Immature natural killer cell (primary cell): ENCODE results near the gene NKD2. TPM values are rescaled to one million over a fixed set of nuclear protein-coding genes. Genes with fewer than 3 reads are reported as not detected.
A peak's percentile ranks its signal among the peaks of the same experiment; 100 is the strongest.

Source experiments
- DNase-seq, 3 donors: peaks; one replicate each; pipeline ENCODE4 v3.0.0; 2022; ENCODE audit warnings: mixed read lengths in 1 of 3
- H3K27ac Mint-ChIP-seq, 6 donors: one replicate each; pipeline ENCODE4 v1.8.0; 2020; ENCODE audit warnings: mixed read lengths in 6 of 6, mild to moderate bottlenecking in 5 of 6, inconsistent platforms in 4 of 6, moderate library complexity in 3 of 6
- H3K27me3 Mint-ChIP-seq, 3 donors: one replicate each; pipeline ENCODE4 v1.8.0; 2020 to 2021; ENCODE audit warnings: low read depth in 3 of 3, mild to moderate bottlenecking in 3 of 3, mixed read lengths in 3 of 3, moderate library complexity in 3 of 3, inconsistent platforms in 1 of 3
- H3K36me3 Mint-ChIP-seq, 3 donors: one replicate each; pipeline ENCODE4 v1.8.0; 2020; ENCODE audit warnings: mixed read lengths in 3 of 3, inconsistent platforms in 2 of 3, mild to moderate bottlenecking in 2 of 3
- H3K4me1 Mint-ChIP-seq, 2 donors: one replicate each; pipeline ENCODE4 v1.8.0; 2020; ENCODE audit warnings: inconsistent platforms in 2 of 2, mild to moderate bottlenecking in 2 of 2, mixed read lengths in 2 of 2, moderate library complexity in 1 of 2
- H3K4me3 Mint-ChIP-seq, 5 donors: one replicate each; pipeline ENCODE4 v1.8.0; 2020; ENCODE audit warnings: mild to moderate bottlenecking in 5 of 5, mixed read lengths in 5 of 5, inconsistent platforms in 3 of 5, moderate library complexity in 3 of 5
- H3K9me3 Mint-ChIP-seq, 6 donors: one replicate each; pipeline ENCODE4 v1.8.0; 2020; ENCODE audit warnings: mild to moderate bottlenecking in 6 of 6, mixed read lengths in 6 of 6, inconsistent platforms in 4 of 6, moderate library complexity in 3 of 6
- polyA plus RNA-seq, 3 donors: library from polyadenylated mRNA; unstranded; fragments of 300-500 nt; fragmentation: Illumina TruSeq; gene quantifications; one replicate each; pipeline ENCODE4 v1.2.3, GENCODE V29; 2021

Gene NKD2
- polyA plus RNA-seq, 3 donors from 2014 or later, result not detected

DNA sequence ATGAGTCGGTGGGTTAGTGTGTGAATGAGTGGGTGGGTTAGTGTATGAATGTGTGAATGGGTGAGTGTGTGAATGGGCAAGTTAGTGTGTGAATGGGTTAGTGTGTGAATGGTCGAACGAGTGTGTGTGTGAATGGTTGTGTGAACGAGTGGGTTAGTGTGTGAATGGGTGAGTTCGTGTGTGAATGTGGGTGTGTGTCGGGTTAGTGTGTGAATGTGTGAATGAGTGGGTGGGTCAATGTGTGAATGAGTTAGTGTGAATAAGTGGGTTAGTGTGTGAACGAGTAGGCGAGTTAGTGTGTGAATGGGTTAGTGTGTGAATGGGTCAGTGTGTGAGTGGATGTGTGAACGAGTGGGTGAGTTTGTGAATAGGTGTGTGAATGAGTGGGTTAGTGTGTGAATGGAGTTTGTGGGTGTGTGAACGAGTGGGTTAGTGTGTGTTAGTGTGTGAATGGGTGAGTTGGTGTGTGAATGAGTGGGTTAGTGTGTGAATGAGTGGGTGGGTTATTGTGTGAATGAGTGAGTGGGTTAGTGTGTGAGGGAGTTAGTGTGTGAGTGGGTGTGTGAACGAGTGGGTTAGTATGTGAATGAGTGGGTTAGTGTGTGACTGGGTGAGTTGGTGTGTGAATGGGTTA lies 38.8 kb downstream of the NKD2 start:
- DNase-seq, result no peak
- peaks cover 0 to 6% (median 3%) of the 10 kb centered on the region in 3 donors for H3K36me3 Mint-ChIP-seq
- peaks cover 0 to 35% of the 10 kb centered on the region in 2 donors for H3K4me1 Mint-ChIP-seq
- peak overlapping the region in 3 of 6 donors; percentile 26 to 59 (median 57) for H3K27ac Mint-ChIP-seq
- H3K4me3 Mint-ChIP-seq, result no peak overlapping the region
- H3K27me3 Mint-ChIP-seq, result peaks cover 1 to 7% (median 4%) of the 10 kb centered on the region in 3 donors
- peaks cover 0 to 7% (median 1%) of the 10 kb centered on the region in 6 donors for H3K9me3 Mint-ChIP-seq

DNA sequence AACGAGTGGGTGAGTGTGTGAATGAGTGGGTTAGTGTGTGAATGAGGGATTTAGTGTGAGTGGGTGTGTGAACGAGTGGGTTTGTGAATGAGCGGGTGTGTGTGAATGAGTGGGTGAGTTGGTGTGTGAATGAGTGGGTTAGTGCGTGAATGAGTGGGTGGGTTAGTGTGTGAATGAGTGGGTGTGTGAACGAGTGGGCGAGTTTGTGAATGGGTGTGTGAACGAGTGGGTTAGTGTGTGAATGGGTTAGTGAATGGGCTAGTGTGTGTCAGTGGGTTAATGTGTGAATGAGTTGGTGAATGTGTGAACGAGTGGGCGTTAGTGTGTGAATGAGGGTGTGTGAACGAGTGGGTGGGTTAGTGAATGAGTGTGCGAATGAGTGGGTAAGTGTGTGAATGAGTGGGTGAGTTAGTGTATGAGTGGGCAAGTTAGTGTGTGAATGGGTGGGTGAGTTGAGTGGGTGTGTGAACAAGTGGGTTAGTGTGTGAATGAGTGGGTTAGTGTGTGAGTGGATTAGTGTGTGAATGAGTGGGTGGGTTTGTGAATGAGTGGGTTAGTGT lies 39.6 kb downstream of the NKD2 start:
- no peak overlapping the region for H3K4me3 Mint-ChIP-seq
- no peak for DNase-seq
- peak overlapping the region in 2 of 6 donors; percentile 12 to 57 for H3K27ac Mint-ChIP-seq
- peaks cover 1 to 4% (median 4%) of the 10 kb centered on the region in 3 donors for H3K27me3 Mint-ChIP-seq
- H3K36me3 Mint-ChIP-seq, result peaks cover 0 to 6% (median 3%) of the 10 kb centered on the region in 3 donors
- H3K4me1 Mint-ChIP-seq, result peaks cover 0 to 31% of the 10 kb centered on the region in 2 donors
- peaks cover 0 to 4% (median under 1%) of the 10 kb centered on the region in 6 donors for H3K9me3 Mint-ChIP-seq

DNA sequence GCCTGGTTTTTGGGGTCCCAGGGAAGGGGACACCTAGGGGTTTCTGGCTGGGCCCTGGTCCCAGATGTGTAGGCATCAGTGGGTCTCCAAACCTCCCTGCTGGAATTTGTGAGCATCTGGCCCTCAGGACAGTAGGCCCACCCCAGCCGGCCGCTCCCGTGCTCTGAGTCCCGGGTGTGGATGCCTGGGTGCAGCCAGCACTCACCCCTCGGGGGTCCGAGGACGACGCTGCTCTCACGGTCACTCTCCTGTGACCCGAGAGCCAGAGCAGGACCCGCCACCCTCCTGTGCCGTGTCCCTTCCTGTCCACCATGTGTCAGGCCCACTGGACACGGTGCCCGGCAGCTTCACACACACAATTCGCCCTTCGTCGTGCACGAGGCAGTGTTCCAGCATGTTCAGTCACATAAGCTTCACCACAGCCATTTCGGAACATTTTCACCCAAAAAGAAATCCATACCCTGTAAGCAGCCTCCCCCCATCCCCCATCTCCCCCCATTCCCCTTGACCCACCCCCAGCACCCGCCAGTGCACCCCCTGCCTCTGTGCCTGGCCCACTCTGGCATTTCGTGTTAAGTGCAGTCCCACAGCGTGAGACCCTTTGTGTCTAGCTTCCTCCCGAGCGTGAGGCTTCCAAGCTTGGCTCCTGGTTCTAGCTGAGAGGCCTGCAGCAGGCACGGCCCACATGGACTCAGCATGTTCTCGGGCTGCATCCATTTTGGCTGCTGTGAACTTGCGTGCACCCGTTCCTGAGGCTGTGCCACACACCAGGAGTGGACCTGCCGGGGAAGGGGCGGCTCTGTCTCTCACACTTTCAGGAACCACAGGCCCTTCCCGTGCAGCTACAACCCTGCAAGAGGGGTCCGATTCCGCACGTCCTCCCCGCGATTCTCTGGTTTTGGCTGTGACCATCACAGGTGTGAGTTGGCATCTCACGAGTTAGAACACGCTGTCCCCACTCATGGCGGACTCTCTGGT lies 40.5 kb downstream of the NKD2 start:
- peaks cover 0 to 4% (median 0%) of the 10 kb centered on the region in 6 donors for H3K9me3 Mint-ChIP-seq
- H3K27me3 Mint-ChIP-seq, result peaks cover 2 to 3% (median 2%) of the 10 kb centered on the region in 3 donors
- peaks cover 0 to 6% (median 3%) of the 10 kb centered on the region in 3 donors for H3K36me3 Mint-ChIP-seq
- H3K4me1 Mint-ChIP-seq, result peaks cover 0 to 31% of the 10 kb centered on the region in 2 donors
- no peak overlapping the region for H3K27ac Mint-ChIP-seq
- no peak overlapping the region for H3K4me3 Mint-ChIP-seq
- DNase-seq, result no peak

DNA sequence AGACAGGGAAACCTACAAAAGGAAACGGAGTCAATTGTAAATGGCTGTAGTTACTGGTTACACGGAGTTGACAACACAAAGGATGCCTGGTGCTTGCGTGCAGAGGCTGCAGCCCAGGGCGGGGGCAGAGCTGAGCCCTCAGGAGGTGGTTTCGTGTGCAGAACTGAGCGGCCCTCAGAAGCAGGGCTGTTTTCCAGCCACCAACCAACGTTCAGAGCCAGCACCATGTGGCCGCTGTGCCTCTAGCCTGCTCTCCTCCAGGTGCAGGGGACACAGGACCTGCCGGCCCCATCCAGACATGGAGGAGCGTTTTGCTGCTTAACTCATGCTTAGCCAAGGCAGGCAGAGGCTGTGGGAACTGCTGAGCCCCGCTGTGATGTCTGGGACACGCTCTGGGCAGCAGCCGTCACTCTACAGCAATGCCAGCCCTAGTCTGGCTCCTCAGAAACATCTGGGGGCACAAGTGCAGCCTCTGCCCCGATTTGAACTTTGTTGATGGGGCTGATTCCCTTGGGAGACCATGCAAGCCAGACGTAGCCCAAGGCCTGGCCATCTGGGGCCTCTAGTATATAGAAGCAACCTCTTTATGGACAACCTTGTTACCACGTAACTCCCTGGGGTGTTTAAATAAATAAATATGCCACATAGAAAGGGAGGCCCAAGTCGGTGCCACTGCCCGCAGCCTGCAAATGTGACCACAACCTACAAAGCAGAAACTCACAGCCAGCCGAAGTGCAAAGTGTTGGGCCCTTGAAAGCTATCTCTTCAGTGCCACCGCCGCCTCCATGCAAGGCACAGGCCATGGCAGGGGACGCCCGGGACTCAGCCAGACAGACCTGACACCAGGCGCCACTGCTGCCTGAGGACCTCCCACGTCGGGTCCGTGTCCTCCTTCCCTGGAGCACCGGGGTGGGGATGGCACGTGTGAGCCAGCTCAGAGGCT lies 42.1 kb downstream of the NKD2 start:
- Mint-ChIP-seq H3K4me3 (no peak overlapping the region), H3K4me1 (peaks cover 0 to 20% of the 10 kb centered on the region in 2 donors), H3K27me3 (peaks cover 2 to 3% (median 2%) of the 10 kb centered on the region in 3 donors), H3K9me3 (peaks cover 0 to 2% (median 0%) of the 10 kb centered on the region in 6 donors), H3K36me3 (peaks cover 0 to 8% (median 6%) of the 10 kb centered on the region in 3 donors), H3K27ac (peak overlapping the region in 1 of 6 donors; percentile 10)
- no peak for DNase-seq

DNA sequence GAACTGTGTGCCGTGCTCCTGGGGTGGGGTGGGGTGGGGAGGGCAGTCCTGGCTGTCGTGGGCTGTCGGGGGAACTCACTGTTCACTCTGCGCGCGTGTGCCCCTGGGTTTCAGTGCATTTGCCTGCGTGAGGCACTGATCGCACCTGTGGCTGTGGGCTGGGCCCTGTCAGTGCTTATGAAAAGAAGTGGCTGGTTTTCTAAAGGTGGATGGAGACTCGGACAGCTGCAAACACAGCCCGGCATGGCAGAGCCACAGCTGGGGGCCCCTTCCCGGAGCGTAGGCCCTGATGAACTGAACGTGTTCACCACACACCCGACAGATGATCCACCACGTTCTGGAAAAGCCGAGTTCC lies 42.7 kb downstream of the NKD2 start:
- no peak overlapping the region for H3K4me3 Mint-ChIP-seq
- peaks cover 2 to 3% (median 2%) of the 10 kb centered on the region in 3 donors for H3K27me3 Mint-ChIP-seq

DNA sequence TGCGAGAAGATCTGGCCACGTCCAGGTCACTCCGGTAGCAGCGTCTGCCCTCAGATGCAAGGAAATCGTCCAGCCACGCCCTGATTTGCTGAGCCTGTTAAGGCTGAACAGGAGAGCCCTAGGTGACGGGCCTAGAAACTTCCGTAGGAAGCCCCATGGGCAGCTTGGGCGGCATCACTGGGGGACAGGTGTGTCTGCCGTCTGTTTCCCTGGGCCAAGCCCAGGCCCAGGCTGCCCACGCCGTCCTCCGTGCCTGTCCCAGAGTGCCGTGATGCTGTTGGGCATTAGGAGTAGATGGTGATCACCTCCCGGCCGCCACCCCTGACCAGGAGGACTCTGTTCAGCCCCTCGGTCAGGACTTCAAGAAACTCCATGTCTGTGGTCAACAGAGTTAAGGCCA lies 43.5 kb downstream of the NKD2 start:
- Mint-ChIP-seq H3K4me3 (no peak overlapping the region), H3K27me3 (peaks cover 0 to 2% (median 2%) of the 10 kb centered on the region in 3 donors), H3K9me3 (peaks cover 0 to 2% (median 0%) of the 10 kb centered on the region in 6 donors), H3K4me1 (peaks cover 0 to 7% of the 10 kb centered on the region in 2 donors), H3K27ac (peak overlapping the region in 1 of 6 donors; percentile 18), H3K36me3 (peaks cover 0 to 6% (median 6%) of the 10 kb centered on the region in 3 donors)
- DNase-seq, result no peak

More for the DNA sequence above, 42.7 kb downstream of the NKD2 start:
- Mint-ChIP-seq H3K27ac (no peak overlapping the region), H3K9me3 (peaks cover 0 to 2% (median 0%) of the 10 kb centered on the region in 6 donors), H3K36me3 (peaks cover 0 to 8% (median 6%) of the 10 kb centered on the region in 3 donors), H3K4me1 (peaks cover 0 to 15% of the 10 kb centered on the region in 2 donors)
- no peak for DNase-seq

DNA sequence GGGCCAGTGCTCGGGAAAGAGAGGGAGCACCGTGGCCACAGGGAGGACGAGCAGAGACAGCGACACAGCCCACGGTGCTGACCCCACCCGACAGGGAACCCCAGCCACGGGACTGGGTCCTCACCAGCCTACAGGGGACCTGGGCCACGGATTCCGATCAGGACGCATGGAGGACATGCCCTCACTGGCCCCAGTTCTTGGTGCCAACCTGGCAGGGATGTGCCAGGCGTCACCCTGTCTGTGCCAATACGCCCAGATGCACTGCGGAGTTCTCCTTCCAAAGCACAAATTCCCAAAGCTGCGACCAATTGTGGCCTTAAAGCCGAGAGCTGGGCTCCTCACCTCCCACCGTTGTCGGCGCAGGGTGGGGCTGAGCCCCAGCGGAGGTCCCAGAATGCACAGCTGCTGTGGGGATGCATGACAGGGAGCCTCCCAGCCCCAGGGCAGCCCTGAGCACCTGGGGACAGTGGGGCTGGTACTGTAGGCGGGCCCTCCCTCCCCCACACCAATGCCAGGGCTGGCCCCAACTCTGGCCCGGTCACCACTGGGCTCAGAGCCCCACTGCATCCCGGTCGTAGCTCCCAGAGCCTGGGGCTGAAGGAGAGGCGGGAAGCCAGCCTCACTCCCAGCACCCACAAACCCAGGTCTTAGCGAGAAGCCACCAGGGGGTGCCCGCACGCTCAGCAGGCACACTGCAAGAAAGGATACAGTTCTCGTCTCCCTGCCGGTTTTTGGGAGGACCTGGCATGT lies 44.2 kb downstream of the NKD2 start:
- Mint-ChIP-seq H3K27ac (no peak overlapping the region), H3K4me1 (no peaks in the 10 kb centered on the region), H3K27me3 (peaks cover 0 to 2% (median 0%) of the 10 kb centered on the region in 3 donors), H3K36me3 (peaks cover 0 to 6% (median 5%) of the 10 kb centered on the region in 3 donors), H3K4me3 (no peak overlapping the region), H3K9me3 (peaks cover 0 to 2% (median 0%) of the 10 kb centered on the region in 6 donors)
- DNase-seq, result no peak

DNA sequence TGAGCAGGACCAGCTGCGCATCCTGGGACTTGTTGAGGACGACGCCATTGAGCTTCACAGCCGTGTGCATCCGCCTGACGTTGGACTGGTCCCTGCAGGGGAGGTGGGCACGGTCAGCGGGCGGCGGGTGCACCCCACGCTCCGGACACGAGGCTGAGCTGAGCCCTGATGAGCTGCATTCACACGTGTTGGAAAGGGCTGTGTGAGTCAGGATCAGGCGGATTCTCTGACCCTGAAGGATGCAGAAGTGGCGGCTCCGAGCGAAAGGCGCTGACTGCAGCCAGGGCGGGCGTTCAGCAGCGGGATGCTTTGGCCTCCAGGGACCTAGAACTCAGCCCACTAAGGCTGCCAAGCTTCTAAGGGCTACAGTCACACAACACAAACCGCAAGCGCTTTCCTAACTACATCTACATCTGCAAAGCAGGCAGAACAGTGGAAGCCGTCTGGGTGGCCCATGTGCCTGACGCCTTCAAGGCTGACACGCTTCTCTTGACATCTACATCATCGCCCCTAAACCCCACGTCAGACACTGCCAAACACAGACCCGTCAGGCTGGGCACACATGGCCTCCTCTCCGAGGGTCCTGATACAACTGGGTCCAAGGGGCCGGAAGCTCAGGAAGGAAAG lies 44.9 kb downstream of the NKD2 start:
- Mint-ChIP-seq H3K4me3 (no peak overlapping the region), H3K27me3 (peaks cover 0 to 2% (median 0%) of the 10 kb centered on the region in 3 donors), H3K4me1 (no peaks in the 10 kb centered on the region), H3K27ac (no peak overlapping the region), H3K9me3 (no peaks in the 10 kb centered on the region), H3K36me3 (peaks cover 0 to 5% (median under 1%) of the 10 kb centered on the region in 3 donors)
- no peak for DNase-seq

DNA sequence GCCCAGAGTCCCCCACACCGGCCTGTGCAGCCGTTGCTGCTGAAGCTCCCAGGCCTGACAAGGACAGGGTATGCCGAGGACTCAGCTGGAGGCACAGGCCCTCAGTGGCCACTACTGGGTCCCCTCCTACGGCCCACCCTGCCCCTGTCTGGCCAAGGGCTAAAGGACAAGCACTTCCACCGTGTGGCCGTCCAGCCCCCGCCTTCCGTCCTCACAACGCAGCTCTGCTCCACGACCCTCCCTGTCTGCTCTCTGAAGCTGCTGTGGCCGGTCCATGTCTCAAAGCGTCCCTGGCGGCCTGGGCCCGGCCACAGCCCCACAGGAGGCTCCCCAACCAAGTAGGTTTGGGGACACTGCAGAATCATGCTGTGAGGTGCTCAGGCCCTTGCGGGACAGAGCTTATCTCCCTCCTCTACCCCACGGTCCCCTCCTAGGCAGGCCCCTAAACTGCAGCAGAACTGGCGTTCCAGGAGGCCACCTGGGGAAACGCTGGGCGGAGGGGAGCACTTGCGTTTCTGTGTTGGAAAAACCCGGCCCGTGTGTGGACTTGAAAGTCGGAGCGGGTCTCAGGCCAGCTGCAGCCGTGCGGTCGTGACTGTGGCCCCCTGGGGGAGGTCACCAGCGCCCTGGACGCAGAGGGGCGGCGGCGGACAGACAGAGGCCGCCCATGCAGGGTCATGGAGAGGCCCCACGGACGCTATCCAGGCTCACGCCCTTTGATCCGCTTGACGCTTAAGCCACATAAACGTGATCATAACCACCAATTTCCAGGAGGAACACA lies 45.6 kb downstream of the NKD2 start:
- no peak overlapping the region for H3K4me3 Mint-ChIP-seq

DNA sequence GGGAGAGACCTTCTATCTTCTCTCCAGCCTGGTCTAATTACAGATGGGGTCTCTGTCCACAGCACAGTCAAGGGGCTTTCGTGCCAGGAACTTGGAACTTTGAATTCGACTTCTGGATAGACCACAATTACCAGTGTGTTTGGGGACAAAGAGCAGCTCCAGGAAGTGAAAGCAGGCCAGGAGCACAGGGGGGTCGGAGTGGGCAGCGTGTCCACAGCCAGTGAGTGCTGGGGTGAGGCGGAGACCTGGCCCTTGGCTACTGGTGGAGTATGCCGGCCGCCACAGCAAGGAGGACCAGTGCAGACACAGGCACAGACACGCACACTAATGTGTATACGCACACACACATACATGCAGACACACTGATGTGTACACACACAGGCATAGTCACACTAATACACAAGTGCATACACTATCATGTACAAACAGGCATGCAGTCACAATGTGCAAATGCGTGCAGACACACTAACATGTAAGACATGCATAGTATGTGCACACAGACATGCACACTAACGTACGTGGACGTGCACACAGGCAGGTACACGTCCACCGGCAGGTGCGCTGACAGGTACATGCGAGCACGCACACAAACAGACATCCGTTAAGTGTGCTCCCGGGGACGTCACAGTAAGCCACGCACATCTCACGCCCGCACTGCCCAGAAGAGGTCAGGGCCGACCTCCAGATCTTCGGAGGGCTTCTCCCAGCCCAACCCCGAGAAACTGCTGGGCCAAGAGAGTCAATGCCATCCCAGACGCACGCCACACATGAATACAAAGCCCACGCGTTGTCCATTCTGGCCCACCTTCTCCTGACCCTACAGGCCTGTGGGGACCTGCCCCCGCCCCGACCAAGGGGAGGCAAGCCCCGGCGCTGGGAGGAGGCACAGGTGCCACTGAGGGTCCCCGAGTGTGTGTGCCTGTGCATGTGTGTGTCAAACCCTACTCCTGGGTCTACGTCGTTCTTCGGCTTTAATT lies 46.5 kb downstream of the NKD2 start:
- Mint-ChIP-seq H3K4me3 (no peak overlapping the region), H3K9me3 (no peaks in the 10 kb centered on the region), H3K27me3 (peaks cover 0 to 2% (median 0%) of the 10 kb centered on the region in 3 donors), H3K4me1 (no peaks in the 10 kb centered on the region), H3K27ac (no peak overlapping the region), H3K36me3 (peaks cover 0 to 5% (median 0%) of the 10 kb centered on the region in 3 donors)
- DNase-seq, result no peak

More for the DNA sequence above, 45.6 kb downstream of the NKD2 start:
- Mint-ChIP-seq H3K9me3 (no peaks in the 10 kb centered on the region), H3K27me3 (peaks cover 0 to 2% (median 0%) of the 10 kb centered on the region in 3 donors), H3K4me1 (no peaks in the 10 kb centered on the region), H3K36me3 (peaks cover 0 to 5% (median 0%) of the 10 kb centered on the region in 3 donors), H3K27ac (no peak overlapping the region)
- no peak for DNase-seq
